Ectodermal cell (in vitro differentiated cells): Measurements from ENCODE around the gene PLIN3.
"Not testable (repeated sequence)": the region's sequence is repeated elsewhere in the genome, so short reads cannot be mapped to it uniquely, and the experiment has no call there.

ENCODE experiments used
- H3K27ac ChIP-seq: 2 replicates; pipeline ENCODE4 v1.7.0; 2013; ENCODE audit warnings: mild to moderate bottlenecking, low read depth, low read length; ENCODE audit not compliant: insufficient read depth, poor library complexity, severe bottlenecking
- H3K27me3 ChIP-seq: 2 replicates; pipeline ENCODE4 v1.7.0; 2013; ENCODE audit warnings: mild to moderate bottlenecking, low read length; ENCODE audit not compliant: insufficient read depth, control insufficient read depth, poor library complexity, severe bottlenecking
- H3K36me3 ChIP-seq: one replicate; pipeline ENCODE4 v1.7.0; 2013; ENCODE audit warnings: low read length; ENCODE audit not compliant: control insufficient read depth, insufficient read depth
- H3K4me1 ChIP-seq: one replicate; pipeline ENCODE4 v1.7.0; 2013; ENCODE audit warnings: low read length; ENCODE audit not compliant: control insufficient read depth, insufficient read depth
- H3K4me3 ChIP-seq: 2 replicates; pipeline ENCODE4 v1.7.0; 2013; ENCODE audit warnings: low read depth, low read length, control low read depth; ENCODE audit not compliant: insufficient read depth
- H3K9me3 ChIP-seq: 2 replicates; pipeline ENCODE4 v1.7.0; 2013; ENCODE audit warnings: mild to moderate bottlenecking, low read length, moderate library complexity; ENCODE audit not compliant: control insufficient read depth
- WGBS, 2 experiments: methylation state at CpG; one replicate each; pipeline ENCODE4 v1.1.7; 2013; ENCODE audit warnings: missing lambda C conversion rate in 2 of 2; 5-methylcytosine and 5-hydroxymethylcytosine counted together

PLIN3 gene

GRCh38 chr19:4793278-4793677, 74.2 kb downstream of the PLIN3 start:
- not testable (repeated sequence) for H3K9me3 ChIP-seq, H3K4me1 ChIP-seq, H3K27ac ChIP-seq, H3K27me3 ChIP-seq, H3K4me3 ChIP-seq
- WGBS, 2 experiments: 95 to 96% methylated on average over 19 of the region's 19 CpGs
- peaks cover 14% of the 10 kb centered on the region for H3K36me3 ChIP-seq

- peaks cover 14% of the 10 kb centered on the region for H3K36me3 ChIP-seq
- not testable (repeated sequence) for H3K4me1 ChIP-seq, H3K27ac ChIP-seq, H3K4me3 ChIP-seq, H3K27me3 ChIP-seq, H3K9me3 ChIP-seq
- 94% methylated on average over 24 of the region's 24 CpGs for WGBS, 2 experiments
Observed at GRCh38 chr19:4792866-4793195, 74.6 kb downstream of the PLIN3 start.

GRCh38 chr19:4792019-4792865, 75.2 kb downstream of the PLIN3 start:
- not testable (repeated sequence) for H3K27me3 ChIP-seq, H3K4me1 ChIP-seq, H3K9me3 ChIP-seq
- WGBS, 2 experiments: 16% methylated on average over 75 of the region's 75 CpGs
- peak overlapping the region; percentile 93 for H3K4me3 ChIP-seq
- peak overlapping the region; percentile 85 for H3K27ac ChIP-seq
- peaks cover 14% of the 10 kb centered on the region for H3K36me3 ChIP-seq

GRCh38 chr19:4791183-4792018, 76.1 kb downstream of the PLIN3 start, which contains the start of gene FEM1A:
TSS of gene FEM1A (plus strand) at chr19:4791734. CDS start at chr19:4791855, 121 bp downstream.
- no peaks in the 10 kb centered on the region for H3K27me3 ChIP-seq
- 1% methylated on average over 80 of the region's 80 CpGs for WGBS, 2 experiments
- peak within 1 kb of the TSS; percentile 85 for H3K27ac ChIP-seq
- peak within 1 kb of the TSS; percentile 93 for H3K4me3 ChIP-seq
- H3K4me1 ChIP-seq: no peaks in the 10 kb centered on the region
- H3K36me3 ChIP-seq: peaks cover 11% of the 10 kb centered on the region
- H3K9me3 ChIP-seq: no peaks in the 10 kb centered on the region
